HCT116 (cell line): ENCODE results near the gene MEIS1. TPM values are rescaled to one million over a fixed set of nuclear protein-coding genes. Genes with fewer than 3 reads are reported as not detected.

ENCODE experiments used
- ATAC-seq: fragments of 200-7000 bp; cut with Tn5 transposase; 2 replicates; pipeline ENCODE4 v1.9.1; 2020; ENCODE audit warnings: mild to moderate bottlenecking, moderate library complexity
- BruUV-seq: library from RNA; stranded (reverse); fragments of 400-500 nt; replicated peaks from 2 replicates; lab custom pipeline; 2021; lab: Mats Ljungman, UMichigan
- CTCF ChIA-PET: fragments of 300-600 bp; sonication (Branson Sonifier 250); formaldehyde crosslinking; loops from one replicate; lab custom pipeline; 2021; ENCODE audit warnings: antibody characterized with exemption; lab: Charles Lee
- POLR2A ChIA-PET: fragments of 300-600, 350-600 bp; sonication (Branson Sonifier 250); formaldehyde crosslinking; loops from one replicate; lab custom pipeline; 2021; ENCODE audit warnings: antibody characterized with exemption; lab: Charles Lee
- RAD21 ChIA-PET, 2 experiments: fragments of 300-600 bp; sonication (Branson Sonifier 250); formaldehyde crosslinking; loops; one replicate each; lab custom pipeline; 2023; ENCODE audit warnings: low total read pairs in 2 of 2; ENCODE audit not compliant: uncharacterized antibody in 2 of 2, unreplicated experiment in 2 of 2, low non-redundant PET in 1 of 2; lab: Charles Lee
- DNase-seq: peaks from one replicate; pipeline ENCODE4 v3.0.0-alpha.2; 2010; ENCODE audit warnings: low read depth, low spot score
- H2AFZ ChIP-seq: fragments of 200-600 bp; shearing (Covaris generic), sonication (generic); 2 replicates; pipeline ENCODE4 v1.6.1; 2017; ENCODE audit warnings: low read depth, mixed run types, mixed read lengths, antibody characterized with exemption, low read length; ENCODE audit not compliant: poor library complexity, severe bottlenecking
- H3K27ac ChIP-seq: 2 replicates; pipeline ENCODE4 v1.5.1; 2012; ENCODE audit warnings: low read depth, low read length
- H3K27me3 ChIP-seq: fragments of 200-600 bp; sonication (generic); 2 replicates; pipeline ENCODE4 v1.6.1; 2016; ENCODE audit warnings: mixed run types, low read length, mixed read lengths; ENCODE audit not compliant: insufficient read depth
- H3K36me3 ChIP-seq, 2 experiments: fragments of 200-500 bp in 1 of 2; fragments of 200-600 bp in 1 of 2; sonication (Bioruptor generic) in 1 of 2; sonication (generic) in 1 of 2; 2 replicates each; pipeline versions ENCODE4 v1.5.1 to v1.6.1; 2014 to 2016; ENCODE audit warnings: low read length in 2 of 2, inconsistent platforms in 1 of 2, mixed read lengths in 1 of 2, mixed run types in 1 of 2; ENCODE audit not compliant: insufficient read depth in 2 of 2, control insufficient read depth in 1 of 2
- H3K4me1 ChIP-seq, 2 experiments: fragments of 200-600 bp in 1 of 2; sonication (generic) in 1 of 2; 2 replicates each; pipeline versions ENCODE4 v1.5.1 to v1.6.1; 2012 to 2017; ENCODE audit warnings: low read length in 2 of 2, inconsistent platforms in 1 of 2, mild to moderate bottlenecking in 1 of 2, mixed read lengths in 1 of 2, mixed run types in 1 of 2, moderate library complexity in 1 of 2; ENCODE audit not compliant: insufficient read depth in 2 of 2, control insufficient read depth in 1 of 2
- H3K4me2 ChIP-seq: fragments of 200-600 bp; sonication (generic); 2 replicates; pipeline ENCODE4 v1.6.1; 2017; ENCODE audit warnings: mixed run types, low read length, mixed read lengths
- H3K4me3 ChIP-seq, 2 experiments: fragments of 200-600 bp in 1 of 2; sonication (generic) in 1 of 2; replicated peaks in 1 of 2; 2 replicates each; pipeline ENCODE4 v1.5.1; 2011 to 2016; ENCODE audit warnings: low read length in 2 of 2, control low read depth in 1 of 2, low read depth in 1 of 2, mild to moderate bottlenecking in 1 of 2, mixed read lengths in 1 of 2, mixed run types in 1 of 2
- H3K79me2 ChIP-seq: fragments of 200-600 bp; sonication (generic); 2 replicates; pipeline ENCODE4 v1.6.1; 2017; ENCODE audit warnings: mild to moderate bottlenecking, mixed run types, low read length, moderate library complexity, mixed read lengths; ENCODE audit not compliant: insufficient read depth
- H3K9ac ChIP-seq: fragments of 200-600 bp; sonication (generic); 2 replicates; pipeline ENCODE4 v1.6.1; 2016; ENCODE audit warnings: low read length, mixed read lengths
- H3K9me2 ChIP-seq: fragments of 200-600 bp; sonication (generic), shearing (Covaris generic); 2 replicates; pipeline ENCODE4 v1.6.1; 2017; ENCODE audit warnings: mixed run types, mild to moderate bottlenecking, moderate library complexity; ENCODE audit not compliant: insufficient read depth
- H3K9me3 ChIP-seq, 2 experiments: fragments of 200-500 bp in 1 of 2; fragments of 200-600 bp in 1 of 2; sonication (Bioruptor generic) in 1 of 2; sonication (generic) in 1 of 2; 2 replicates each; pipeline ENCODE4 v1.6.1; 2014 to 2017; ENCODE audit warnings: low read length in 2 of 2, mixed read lengths in 2 of 2, inconsistent platforms in 1 of 2, low read depth in 1 of 2, mild to moderate bottlenecking in 1 of 2, mixed run types in 1 of 2, moderate library complexity in 1 of 2; ENCODE audit not compliant: control insufficient read depth in 1 of 2, insufficient read depth in 1 of 2
- H4K20me1 ChIP-seq: fragments of 200-600 bp; sonication (generic), shearing (Covaris generic); 2 replicates; pipeline ENCODE4 v1.6.1; 2017; ENCODE audit warnings: mixed run types, mild to moderate bottlenecking, moderate library complexity; ENCODE audit not compliant: insufficient read depth
- ATF3 ChIP-seq: IDR thresholded peaks from 2 replicates; pipeline ENCODE4 v1.6.1; 2012
- CBX3 ChIP-seq: IDR thresholded peaks from 2 replicates; pipeline ENCODE4 v1.6.1; 2012; ENCODE audit warnings: low read depth
- CEBPB ChIP-seq: IDR thresholded peaks from 2 replicates; pipeline ENCODE4 v1.6.1; 2012; ENCODE audit warnings: low read depth
- EGR1 ChIP-seq: IDR thresholded peaks from 2 replicates; pipeline ENCODE4 v1.6.1; 2012; ENCODE audit warnings: low read depth
- EZH2 ChIP-seq: fragments of 200-600 bp; sonication (generic); IDR thresholded peaks from 2 replicates; pipeline ENCODE4 v1.6.1; 2017; ENCODE audit warnings: antibody characterized with exemption, mixed run types
- EZH2phosphoT487 ChIP-seq: fragments of 200-600 bp; IDR thresholded peaks from 2 replicates; pipeline ENCODE4 v1.6.1; 2018; ENCODE audit warnings: antibody characterized with exemption, borderline replicate concordance
- FOSL1 ChIP-seq: IDR thresholded peaks from 2 replicates; pipeline ENCODE4 v1.6.1; 2012; ENCODE audit warnings: low read depth
- MAX ChIP-seq: IDR thresholded peaks from 2 replicates; pipeline ENCODE4 v1.6.1; 2012
- POLR2A ChIP-seq: IDR thresholded peaks from 2 replicates; pipeline ENCODE4 v1.7.0; 2011; ENCODE audit warnings: borderline replicate concordance; ENCODE audit not compliant: insufficient read depth, insufficient read length; ENCODE audit errors: extremely low read depth
- POLR2AphosphoS5 ChIP-seq: IDR thresholded peaks from 2 replicates; pipeline ENCODE4 v1.6.1; 2011; ENCODE audit warnings: mild to moderate bottlenecking, low read depth, low read length, moderate library complexity
- SIN3A ChIP-seq: IDR thresholded peaks from 2 replicates; pipeline ENCODE4 v1.6.1; 2012; ENCODE audit warnings: low read depth
- SP1 ChIP-seq: IDR thresholded peaks from 2 replicates; pipeline ENCODE4 v1.6.1; 2012; ENCODE audit warnings: low read depth
- SRF ChIP-seq: IDR thresholded peaks from 2 replicates; pipeline ENCODE4 v1.6.1; 2012; ENCODE audit warnings: low read depth
- YY1 ChIP-seq: IDR thresholded peaks from 2 replicates; pipeline ENCODE4 v1.6.1; 2011; ENCODE audit warnings: low read length, low read depth, moderate library complexity, mild to moderate bottlenecking; ENCODE audit not compliant: insufficient replicate concordance; ENCODE audit errors: extremely low read depth
- ZFX ChIP-seq: fragments of 450-650 bp; IDR thresholded peaks from 2 replicates; pipeline ENCODE4 v1.6.1; 2017
- intact Hi-C: fragments of 100-400 bp; cut with micrococcal nuclease; formaldehyde crosslinking; loops from 2 replicates; pipeline ENCODE4 v1.10.0; 2022
- total RNA-seq: library from RNA; stranded (reverse); gene quantifications from one replicate; pipeline ENCODE4 v1.2.1, GENCODE V29; 2021; ENCODE audit not compliant: unreplicated experiment
- TF ChIP-seq, protein P1 (sequence below), 3 experiments: fragments of 200-600 bp in 1 of 3; sonication (generic) in 1 of 3; IDR thresholded peaks in 2 of 3; conservative IDR thresholded peaks in 1 of 3; 2 replicates each; pipeline ENCODE4 v1.5.1; 2012 to 2017; ENCODE audit warnings: low read depth in 2 of 3, low read length in 2 of 3, antibody characterized with exemption in 1 of 3, borderline replicate concordance in 1 of 3, control low read depth in 1 of 3, mild to moderate bottlenecking in 1 of 3, mixed read lengths in 1 of 3, mixed run types in 1 of 3, moderate library complexity in 1 of 3; ENCODE audit not compliant: insufficient read depth in 1 of 3
- TF ChIP-seq, protein P2 (sequence below): IDR thresholded peaks from 2 replicates; pipeline ENCODE4 v1.6.1; 2012; ENCODE audit warnings: low read depth

MEIS1 gene
- total RNA-seq, 1 experiment from 2014 or later = 0.32 TPM

- intact Hi-C loops = no loop called here
- no peaks in the 10 kb centered on the region for H3K4me1 ChIP-seq
- CTCF ChIA-PET = no interaction called here
Measured at GRCh38 chr2:66530651-66531050, 95.7 kb downstream of the MEIS1 start.

More at GRCh38 chr2:66530651-66531050, 95.7 kb downstream of the MEIS1 start:
- Histone ChIP-seq H3K4me2 (no peak overlapping the region), H3K9me2 (no peaks in the 10 kb centered on the region), H3K9me3 (no peaks in the 10 kb centered on the region), H2AFZ (no peak overlapping the region), H3K79me2 (no peaks in the 10 kb centered on the region), H3K36me3 (no peaks in the 10 kb centered on the region), H3K9ac (no peak overlapping the region), H3K4me3 (no peak overlapping the region), H4K20me1 (no peaks in the 10 kb centered on the region), H3K27me3 (peaks cover 7% of the 10 kb centered on the region; the same call in 1 of the 2 replicates), H3K27ac (no peak overlapping the region)
- ATAC-seq (no peak), DNase-seq (no peak)
- TF ChIP-seq EZH2phosphoT487 = no peak
- no peak for TF ChIP-seq SP1
- TF ChIP-seq, protein P1, sequence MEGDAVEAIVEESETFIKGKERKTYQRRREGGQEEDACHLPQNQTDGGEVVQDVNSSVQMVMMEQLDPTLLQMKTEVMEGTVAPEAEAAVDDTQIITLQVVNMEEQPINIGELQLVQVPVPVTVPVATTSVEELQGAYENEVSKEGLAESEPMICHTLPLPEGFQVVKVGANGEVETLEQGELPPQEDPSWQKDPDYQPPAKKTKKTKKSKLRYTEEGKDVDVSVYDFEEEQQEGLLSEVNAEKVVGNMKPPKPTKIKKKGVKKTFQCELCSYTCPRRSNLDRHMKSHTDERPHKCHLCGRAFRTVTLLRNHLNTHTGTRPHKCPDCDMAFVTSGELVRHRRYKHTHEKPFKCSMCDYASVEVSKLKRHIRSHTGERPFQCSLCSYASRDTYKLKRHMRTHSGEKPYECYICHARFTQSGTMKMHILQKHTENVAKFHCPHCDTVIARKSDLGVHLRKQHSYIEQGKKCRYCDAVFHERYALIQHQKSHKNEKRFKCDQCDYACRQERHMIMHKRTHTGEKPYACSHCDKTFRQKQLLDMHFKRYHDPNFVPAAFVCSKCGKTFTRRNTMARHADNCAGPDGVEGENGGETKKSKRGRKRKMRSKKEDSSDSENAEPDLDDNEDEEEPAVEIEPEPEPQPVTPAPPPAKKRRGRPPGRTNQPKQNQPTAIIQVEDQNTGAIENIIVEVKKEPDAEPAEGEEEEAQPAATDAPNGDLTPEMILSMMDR (IDR thresholded peaks at IDR 0.05 in 2 of 3, conservative IDR thresholded peaks at IDR 0.05 in 1 of 3; ENCODE audit: borderline replicate concordance in 1 of 3, insufficient read depth in 1 of 3, low read depth in 2 of 3, low read length in 2 of 3) = no peak
- TF ChIP-seq, protein P2, sequence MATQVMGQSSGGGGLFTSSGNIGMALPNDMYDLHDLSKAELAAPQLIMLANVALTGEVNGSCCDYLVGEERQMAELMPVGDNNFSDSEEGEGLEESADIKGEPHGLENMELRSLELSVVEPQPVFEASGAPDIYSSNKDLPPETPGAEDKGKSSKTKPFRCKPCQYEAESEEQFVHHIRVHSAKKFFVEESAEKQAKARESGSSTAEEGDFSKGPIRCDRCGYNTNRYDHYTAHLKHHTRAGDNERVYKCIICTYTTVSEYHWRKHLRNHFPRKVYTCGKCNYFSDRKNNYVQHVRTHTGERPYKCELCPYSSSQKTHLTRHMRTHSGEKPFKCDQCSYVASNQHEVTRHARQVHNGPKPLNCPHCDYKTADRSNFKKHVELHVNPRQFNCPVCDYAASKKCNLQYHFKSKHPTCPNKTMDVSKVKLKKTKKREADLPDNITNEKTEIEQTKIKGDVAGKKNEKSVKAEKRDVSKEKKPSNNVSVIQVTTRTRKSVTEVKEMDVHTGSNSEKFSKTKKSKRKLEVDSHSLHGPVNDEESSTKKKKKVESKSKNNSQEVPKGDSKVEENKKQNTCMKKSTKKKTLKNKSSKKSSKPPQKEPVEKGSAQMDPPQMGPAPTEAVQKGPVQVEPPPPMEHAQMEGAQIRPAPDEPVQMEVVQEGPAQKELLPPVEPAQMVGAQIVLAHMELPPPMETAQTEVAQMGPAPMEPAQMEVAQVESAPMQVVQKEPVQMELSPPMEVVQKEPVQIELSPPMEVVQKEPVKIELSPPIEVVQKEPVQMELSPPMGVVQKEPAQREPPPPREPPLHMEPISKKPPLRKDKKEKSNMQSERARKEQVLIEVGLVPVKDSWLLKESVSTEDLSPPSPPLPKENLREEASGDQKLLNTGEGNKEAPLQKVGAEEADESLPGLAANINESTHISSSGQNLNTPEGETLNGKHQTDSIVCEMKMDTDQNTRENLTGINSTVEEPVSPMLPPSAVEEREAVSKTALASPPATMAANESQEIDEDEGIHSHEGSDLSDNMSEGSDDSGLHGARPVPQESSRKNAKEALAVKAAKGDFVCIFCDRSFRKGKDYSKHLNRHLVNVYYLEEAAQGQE = no peak
- no peak for TF ChIP-seq FOSL1
- TF ChIP-seq CBX3 = no peak
- no peak for TF ChIP-seq SIN3A
- no peak for TF ChIP-seq MAX
- no peak for TF ChIP-seq EZH2
- no peak for TF ChIP-seq POLR2A
- TF ChIP-seq SRF = no peak
- TF ChIP-seq CEBPB = no peak
- TF ChIP-seq ZFX = no peak
- TF ChIP-seq POLR2AphosphoS5 = no peak
- TF ChIP-seq YY1 = no peak
- TF ChIP-seq EGR1 = no peak
- TF ChIP-seq ATF3 = no peak
- POLR2A ChIA-PET = no interaction called here
- no TSS peak for BruUV-seq
- RAD21 ChIA-PET = no interaction called here
